ENCODE results near the gene PRR11. TPM values are rescaled to one million over a fixed set of nuclear protein-coding genes. Genes with fewer than 3 reads are reported as not detected.

PRR11 gene
- total RNA-seq, 2 donors from 2014 or later = 52.5 to 58.5 TPM

DNA sequence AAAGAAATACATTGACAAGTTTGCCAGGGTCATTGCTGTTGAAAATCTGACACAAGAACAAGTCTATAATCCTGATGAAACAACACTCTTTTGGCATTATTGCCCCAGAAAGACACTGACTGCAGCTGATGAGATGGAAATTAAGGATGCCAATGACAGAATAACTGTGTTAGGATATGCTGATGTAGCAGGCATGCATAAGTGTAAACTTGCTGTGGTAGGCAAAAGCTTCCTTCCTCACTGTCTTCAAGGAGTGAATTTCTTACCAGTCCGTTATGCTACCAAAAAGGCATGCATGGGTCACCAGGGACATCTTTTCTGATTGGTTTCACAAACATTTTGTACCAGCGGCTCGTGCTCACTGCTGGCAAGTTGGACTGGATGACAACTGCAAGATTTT lies 75.2 kb downstream of the PRR11 start:
- peaks cover 4% of the 10 kb centered on the region for H3K36me3 Mint-ChIP-seq (ENCODE audit: low read depth)
- TF ChIP-seq, protein P1, sequence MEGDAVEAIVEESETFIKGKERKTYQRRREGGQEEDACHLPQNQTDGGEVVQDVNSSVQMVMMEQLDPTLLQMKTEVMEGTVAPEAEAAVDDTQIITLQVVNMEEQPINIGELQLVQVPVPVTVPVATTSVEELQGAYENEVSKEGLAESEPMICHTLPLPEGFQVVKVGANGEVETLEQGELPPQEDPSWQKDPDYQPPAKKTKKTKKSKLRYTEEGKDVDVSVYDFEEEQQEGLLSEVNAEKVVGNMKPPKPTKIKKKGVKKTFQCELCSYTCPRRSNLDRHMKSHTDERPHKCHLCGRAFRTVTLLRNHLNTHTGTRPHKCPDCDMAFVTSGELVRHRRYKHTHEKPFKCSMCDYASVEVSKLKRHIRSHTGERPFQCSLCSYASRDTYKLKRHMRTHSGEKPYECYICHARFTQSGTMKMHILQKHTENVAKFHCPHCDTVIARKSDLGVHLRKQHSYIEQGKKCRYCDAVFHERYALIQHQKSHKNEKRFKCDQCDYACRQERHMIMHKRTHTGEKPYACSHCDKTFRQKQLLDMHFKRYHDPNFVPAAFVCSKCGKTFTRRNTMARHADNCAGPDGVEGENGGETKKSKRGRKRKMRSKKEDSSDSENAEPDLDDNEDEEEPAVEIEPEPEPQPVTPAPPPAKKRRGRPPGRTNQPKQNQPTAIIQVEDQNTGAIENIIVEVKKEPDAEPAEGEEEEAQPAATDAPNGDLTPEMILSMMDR (conservative IDR thresholded peaks at IDR 0.05) = no peak
- no peaks in the 10 kb centered on the region for H3K36me3 ChIP-seq (ENCODE audit: control insufficient read depth, insufficient read depth, low read length)
- DNase-seq = no peak
- no peaks in the 10 kb centered on the region for H3K9me3 ChIP-seq (ENCODE audit: control insufficient read depth, low read length)
- no peaks in the 10 kb centered on the region for H3K27me3 ChIP-seq (ENCODE audit: control insufficient read depth, insufficient read depth, low read length, poor library complexity, severe bottlenecking)
- H3K4me1 Mint-ChIP-seq = no peaks in the 10 kb centered on the region
- 93 to 98% methylated on average over 3 of the region's 3 CpGs for WGBS, 2 experiments (ENCODE audit: insufficient coverage in 1 of 2, insufficient read length in 1 of 2)
- H3K27ac ChIP-seq (ENCODE audit: low read depth, low read length) = no peak overlapping the region
- no peak overlapping the region for H3K4me3 Mint-ChIP-seq
- peaks cover 1% of the 10 kb centered on the region for H3K9me3 Mint-ChIP-seq
- no peak overlapping the region for H3K4me3 ChIP-seq (ENCODE audit: low read length)
- H3K9ac ChIP-seq (ENCODE audit: extremely low read depth, low read length, poor library complexity, severe bottlenecking) = no peak overlapping the region
- no peaks in the 10 kb centered on the region for H3K4me1 ChIP-seq (ENCODE audit: control insufficient read depth, insufficient read depth, low read length)
- H3K27ac Mint-ChIP-seq = no peak overlapping the region
- no peaks in the 10 kb centered on the region for H3K27me3 Mint-ChIP-seq (ENCODE audit: insufficient read depth)

DNA sequence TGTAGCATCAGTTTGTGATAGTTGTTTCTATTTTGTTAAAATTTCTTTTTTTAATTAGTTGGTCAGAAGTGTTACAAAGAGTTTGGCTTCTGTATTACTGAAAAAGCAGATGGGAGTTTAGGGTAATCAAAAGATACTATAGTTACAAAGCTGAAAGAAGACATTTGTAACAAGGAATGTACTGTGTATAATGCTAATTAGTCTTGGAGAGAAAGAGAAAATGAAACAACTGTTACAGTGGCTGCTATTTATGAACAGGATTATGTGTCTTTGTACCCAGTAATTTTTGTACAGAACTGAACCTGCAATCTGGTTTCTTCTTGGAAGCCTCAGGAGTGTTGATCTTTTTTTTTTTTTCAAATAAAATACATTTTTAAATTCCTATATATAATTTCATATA lies 79.1 kb downstream of the PRR11 start:
- no peak for DNase-seq
- Mint-ChIP-seq H3K9me3 (peaks cover 1% of the 10 kb centered on the region), H3K4me3 (no peak overlapping the region), H3K27ac (no peak overlapping the region), H3K27me3 (ENCODE audit: insufficient read depth) (no peaks in the 10 kb centered on the region), H3K36me3 (ENCODE audit: low read depth) (peaks cover 7% of the 10 kb centered on the region), H3K4me1 (no peaks in the 10 kb centered on the region)
- Histone ChIP-seq H3K9ac (ENCODE audit: extremely low read depth, low read length, poor library complexity, severe bottlenecking) (no peak overlapping the region), H3K27ac (ENCODE audit: low read depth, low read length) (no peak overlapping the region), H3K4me3 (ENCODE audit: low read length) (no peak overlapping the region), H3K27me3 (ENCODE audit: control insufficient read depth, insufficient read depth, low read length, poor library complexity, severe bottlenecking) (no peaks in the 10 kb centered on the region), H3K36me3 (ENCODE audit: control insufficient read depth, insufficient read depth, low read length) (no peaks in the 10 kb centered on the region), H3K4me1 (ENCODE audit: control insufficient read depth, insufficient read depth, low read length) (no peaks in the 10 kb centered on the region), H3K9me3 (ENCODE audit: control insufficient read depth, low read length) (no peaks in the 10 kb centered on the region)
- TF ChIP-seq, protein P1 (conservative IDR thresholded peaks at IDR 0.05) = no peak

DNA sequence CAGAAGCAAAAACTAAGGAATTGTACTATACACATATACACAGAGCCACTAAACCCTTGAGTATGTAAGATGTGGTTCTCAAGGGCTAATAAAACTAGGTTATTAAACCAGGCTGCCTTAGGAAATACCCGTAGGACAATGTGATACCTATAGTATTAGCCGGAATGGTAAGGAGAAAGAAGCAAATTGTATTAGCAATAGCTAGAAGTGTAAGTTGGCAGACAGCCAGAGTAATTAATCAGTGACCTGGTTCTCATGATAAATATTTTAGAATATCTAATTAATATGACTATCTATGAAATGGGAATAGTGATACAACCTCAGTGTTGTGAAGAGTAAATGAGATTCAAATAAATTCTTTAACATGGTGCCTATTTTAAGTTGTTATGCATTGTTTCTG lies 83.4 kb downstream of the PRR11 start:
- Mint-ChIP-seq H3K27me3 (ENCODE audit: insufficient read depth) (no peaks in the 10 kb centered on the region), H3K27ac (no peak overlapping the region), H3K36me3 (ENCODE audit: low read depth) (peaks cover 7% of the 10 kb centered on the region), H3K4me1 (no peaks in the 10 kb centered on the region), H3K4me3 (no peak overlapping the region), H3K9me3 (no peaks in the 10 kb centered on the region)
- WGBS, 2 experiments (ENCODE audit: insufficient coverage in 1 of 2, insufficient read length in 1 of 2) = 91 to 100% methylated on average over 1 to 2 of the region's 2 CpGs
- DNase-seq = no peak
- Histone ChIP-seq H3K9ac (ENCODE audit: extremely low read depth, low read length, poor library complexity, severe bottlenecking) (no peak overlapping the region), H3K4me1 (ENCODE audit: control insufficient read depth, insufficient read depth, low read length) (no peaks in the 10 kb centered on the region), H3K9me3 (ENCODE audit: control insufficient read depth, low read length) (no peaks in the 10 kb centered on the region), H3K36me3 (ENCODE audit: control insufficient read depth, insufficient read depth, low read length) (no peaks in the 10 kb centered on the region), H3K4me3 (ENCODE audit: low read length) (no peak overlapping the region), H3K27me3 (ENCODE audit: control insufficient read depth, insufficient read depth, low read length, poor library complexity, severe bottlenecking) (no peaks in the 10 kb centered on the region), H3K27ac (ENCODE audit: low read depth, low read length) (no peak overlapping the region)
- TF ChIP-seq, protein P1 (conservative IDR thresholded peaks at IDR 0.05) = no peak
